Stimulated activated CD4-positive, alpha-beta T cell treated with anti-CD3 and anti-CD28 coated beads, Interleukin-12 subunit alpha, Interleukin-12 subunit beta, amount 100 ng/mL, for 24 hours (primary cell): ENCODE data around the gene IQGAP2.

ENCODE experiments used
- DNase-seq, 2 experiments: peaks; one replicate each; pipeline ENCODE4 v3.0.0-alpha.2; 2020; ENCODE audit warnings: low read depth in 2 of 2

The IQGAP2 gene

DNA sequence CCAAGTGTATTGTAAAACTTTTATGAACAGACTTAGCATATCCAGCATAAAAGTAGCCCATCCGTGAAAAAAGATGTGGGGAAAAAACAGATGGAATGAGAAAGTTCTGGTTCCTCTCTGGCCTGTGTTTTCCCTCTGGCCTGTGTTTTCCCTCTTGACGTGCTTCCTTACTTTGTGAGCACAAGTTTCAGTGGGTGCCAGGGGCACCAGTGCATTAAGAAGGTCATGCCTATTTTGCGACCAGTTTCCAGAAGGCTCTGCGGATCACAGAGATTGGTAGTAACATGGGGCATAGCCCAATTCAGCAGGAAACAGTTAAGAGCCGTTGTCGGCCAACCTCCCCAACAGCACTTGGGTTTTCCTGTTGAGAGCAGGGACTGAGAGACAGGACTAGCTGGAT is 43.7 kb downstream of the IQGAP2 start:
- DNase-seq = no peak

DNA sequence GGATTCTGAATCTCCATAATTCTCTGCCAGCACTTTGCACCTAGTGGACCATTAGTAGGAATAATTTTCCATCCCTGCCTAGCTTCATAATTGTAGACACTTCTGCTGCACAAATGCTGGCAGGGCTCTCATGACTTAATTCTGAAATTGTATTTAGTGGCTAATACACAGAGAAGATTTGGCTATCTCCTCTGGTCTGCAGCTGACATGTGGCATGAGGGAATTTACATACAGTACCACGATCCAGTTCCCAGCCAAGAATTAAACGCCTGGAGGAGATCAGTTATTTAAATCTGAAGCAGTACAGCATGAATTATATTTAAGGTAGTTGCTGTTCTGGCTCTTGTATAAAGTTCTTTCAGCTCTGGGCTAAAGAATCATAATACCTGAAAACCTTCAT is 46.5 kb downstream of the IQGAP2 start:
- no peak for DNase-seq

DNA sequence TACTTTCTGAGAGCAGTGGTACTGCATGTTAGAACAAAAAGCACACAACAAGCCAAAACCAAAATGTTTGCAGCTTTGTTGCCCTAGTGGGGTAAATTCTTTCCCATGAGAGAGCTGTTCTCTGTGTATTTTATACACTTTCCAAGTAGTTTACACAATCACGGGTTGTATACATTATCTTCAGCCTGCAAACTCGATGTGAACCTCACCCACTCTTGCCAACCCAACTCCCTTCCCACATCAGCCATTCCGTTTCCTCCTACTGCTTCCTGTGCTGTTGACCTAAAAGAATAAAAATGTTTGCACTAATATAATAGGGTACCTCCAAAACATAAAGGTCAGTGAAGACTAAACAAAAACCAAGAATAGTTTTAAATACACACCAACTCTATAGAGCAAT is 47.0 kb downstream of the IQGAP2 start:
- DNase-seq = no peak

DNA sequence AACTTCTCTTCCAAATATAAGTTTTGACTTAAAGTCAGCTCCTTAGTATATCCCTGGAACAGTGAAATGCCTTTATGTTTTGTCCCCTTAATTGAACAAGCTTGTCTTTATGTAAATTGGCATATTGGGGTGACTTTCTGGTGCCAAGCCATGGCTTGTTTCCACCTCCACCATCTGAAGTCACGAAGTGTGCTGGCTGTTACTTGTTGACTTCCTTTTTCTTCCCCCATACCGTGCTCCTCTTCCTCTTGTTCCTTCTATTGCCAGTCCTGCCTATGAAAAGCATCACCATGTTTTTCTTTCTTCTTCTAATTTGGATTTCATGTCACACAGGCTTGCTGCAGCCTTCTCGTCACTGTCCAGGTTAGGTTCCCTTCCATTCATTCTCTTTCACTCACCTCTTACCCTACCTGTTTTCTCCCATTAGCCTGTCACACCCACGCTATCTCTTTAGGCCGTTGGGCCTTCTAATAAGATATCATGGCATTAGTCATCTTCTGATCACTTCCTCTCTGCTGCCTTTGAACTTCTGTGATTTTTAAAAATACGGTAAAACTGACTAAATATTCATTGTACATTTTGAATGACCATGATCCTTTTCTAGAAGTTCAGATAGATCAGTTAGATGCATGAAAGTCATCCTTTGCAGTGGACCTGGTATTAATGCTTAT is 48.1 kb downstream of the IQGAP2 start:
- DNase-seq = no peak

DNA sequence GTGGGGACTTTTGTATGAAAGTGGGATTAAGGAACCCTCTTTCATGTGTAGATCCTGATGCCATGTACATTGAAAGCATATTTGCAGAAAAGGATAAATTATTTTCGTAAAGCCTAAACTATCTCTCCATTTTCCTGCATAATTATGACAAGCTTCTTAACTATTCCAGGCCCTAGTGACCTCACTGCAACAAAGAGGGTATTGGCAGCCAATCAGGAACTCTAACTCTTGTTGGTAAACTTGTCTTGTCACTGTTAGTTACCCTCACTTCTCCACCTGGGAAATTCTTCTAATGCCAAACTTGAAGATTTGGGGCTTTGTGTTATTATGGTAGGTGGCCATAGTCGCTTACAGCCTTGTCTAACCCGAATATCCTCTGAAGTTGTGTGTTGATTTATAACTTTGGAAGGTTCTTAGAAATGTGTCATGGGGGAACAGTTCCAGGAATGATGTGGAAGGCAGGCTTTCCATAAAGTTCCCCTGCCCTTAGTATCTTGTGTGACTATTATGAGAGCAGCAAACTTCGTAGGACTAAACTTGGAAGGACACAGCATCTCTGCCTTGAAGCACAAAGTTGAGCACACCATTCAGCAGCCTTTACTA is 52.5 kb downstream of the IQGAP2 start:
- DNase-seq = no peak

DNA sequence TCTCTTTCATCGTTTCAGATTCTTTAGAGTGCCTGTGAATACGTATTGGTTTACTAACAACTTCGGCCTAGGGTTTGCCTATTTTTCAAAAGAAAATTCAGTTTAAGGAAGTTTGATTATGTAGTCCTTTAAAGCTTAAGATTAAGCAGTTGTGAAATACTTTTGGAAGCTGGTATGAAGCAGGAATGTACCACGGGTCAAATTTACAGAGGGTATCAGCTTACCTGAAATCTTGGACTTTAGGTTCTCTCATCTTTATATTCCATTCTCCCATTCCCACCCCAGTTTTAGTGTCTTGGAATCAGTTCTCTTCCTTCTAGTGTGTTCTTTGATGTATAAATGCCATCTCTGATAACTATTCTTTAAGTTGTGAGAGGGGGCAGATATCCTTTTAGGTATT is 53.2 kb downstream of the IQGAP2 start:
- no peak for DNase-seq

DNA sequence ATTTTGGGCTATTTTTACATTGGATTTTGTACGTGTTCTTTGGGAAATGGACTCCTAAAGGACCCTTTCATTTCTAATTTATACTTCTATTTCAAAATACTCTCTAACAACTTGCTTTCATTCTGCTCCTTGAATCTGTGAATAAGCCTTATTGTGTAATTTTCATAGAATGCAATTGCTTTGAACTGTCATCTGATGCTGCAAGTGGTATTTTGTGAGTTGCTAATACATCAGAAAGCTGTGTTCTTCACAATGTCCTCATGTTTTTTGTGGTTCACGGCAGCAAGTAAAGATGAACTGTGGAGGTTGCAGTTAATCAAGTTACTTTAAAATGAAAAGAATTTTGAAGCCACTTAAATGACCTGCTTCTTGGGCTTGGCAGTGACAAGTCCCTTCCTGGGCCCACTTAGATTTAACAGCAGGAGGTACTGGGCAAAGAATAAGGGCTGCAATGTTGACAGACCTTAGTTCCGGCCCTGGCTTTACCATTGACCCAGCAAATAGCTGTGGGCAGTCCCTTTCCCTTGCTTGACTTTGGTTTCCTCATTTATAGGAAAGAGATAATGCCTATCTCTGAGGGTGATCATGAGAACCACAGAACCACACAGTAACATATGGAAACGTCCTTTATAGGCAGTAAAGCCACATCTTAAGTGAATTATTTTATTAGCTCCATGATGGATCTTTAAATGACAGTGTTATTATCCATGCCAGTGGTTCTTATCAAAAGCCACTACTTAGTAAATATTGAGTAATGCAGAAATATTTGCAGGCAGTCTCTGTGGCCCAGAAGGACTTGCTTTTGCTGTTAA is 54.8 kb downstream of the IQGAP2 start:
- DNase-seq = no peak

DNA sequence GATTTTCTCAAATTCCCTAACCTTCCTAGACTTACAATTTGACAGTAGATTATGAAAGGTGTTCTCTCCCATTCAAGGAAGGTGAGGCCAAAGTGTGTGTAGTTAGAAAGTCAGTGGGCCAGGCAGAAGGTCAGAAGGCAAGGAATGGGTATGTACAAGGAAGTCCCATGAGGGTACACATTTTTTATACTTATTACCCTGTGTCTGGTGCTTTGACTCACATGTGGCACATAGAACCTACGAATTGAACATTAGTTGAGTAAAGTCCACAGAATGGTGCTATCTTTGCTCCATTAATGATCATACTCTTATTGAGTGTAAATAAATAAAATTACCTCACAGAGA is 55.4 kb downstream of the IQGAP2 start:
- no peak for DNase-seq

DNA sequence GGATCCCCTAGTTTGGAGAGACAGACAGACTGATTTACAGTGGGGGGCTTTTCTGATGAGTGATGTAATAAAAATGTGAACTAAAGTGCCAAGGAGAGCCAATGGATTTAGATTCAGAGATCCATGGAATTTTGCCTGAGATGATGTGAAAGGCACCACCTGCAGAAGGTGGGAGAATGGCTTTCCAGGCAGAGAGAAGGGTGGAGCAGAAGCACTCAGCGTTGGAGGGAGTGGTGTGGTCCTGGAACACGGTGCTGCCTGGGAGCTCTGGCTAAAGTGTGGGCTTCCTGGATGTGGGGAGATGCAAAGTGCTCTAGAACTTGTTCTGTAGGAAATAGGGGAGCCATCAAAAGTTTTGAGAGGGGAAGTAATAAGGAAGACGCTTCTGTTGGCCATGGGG is 57.0 kb downstream of the IQGAP2 start:
- no peak for DNase-seq

DNA sequence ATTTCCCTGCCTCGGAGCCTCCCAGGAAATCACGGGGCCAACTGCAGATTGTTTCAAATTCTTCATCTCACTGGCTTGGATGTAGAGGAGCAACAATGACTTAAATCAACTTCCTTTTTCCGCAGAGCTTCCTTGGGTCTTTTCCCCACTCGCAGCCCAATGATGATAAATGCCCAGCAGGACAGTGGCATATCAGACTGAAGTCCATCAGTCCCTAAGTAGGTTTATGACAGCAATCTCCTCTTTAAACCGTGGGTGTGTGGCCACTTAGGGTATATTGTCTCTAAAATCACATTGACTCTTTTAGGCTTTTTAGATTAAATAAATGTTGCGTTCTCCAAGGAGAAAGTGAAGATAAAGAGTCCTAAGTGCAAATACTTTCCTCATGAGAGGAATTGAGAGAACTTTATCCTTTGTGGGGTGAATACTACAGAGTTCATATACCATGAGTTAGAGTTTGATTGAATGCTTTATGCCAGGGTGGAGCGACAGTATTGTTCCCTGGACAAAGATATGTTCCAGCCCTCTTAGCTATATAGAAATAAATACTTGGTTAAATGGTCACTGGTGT is 59.1 kb downstream of the IQGAP2 start:
- DNase-seq = no peak

DNA sequence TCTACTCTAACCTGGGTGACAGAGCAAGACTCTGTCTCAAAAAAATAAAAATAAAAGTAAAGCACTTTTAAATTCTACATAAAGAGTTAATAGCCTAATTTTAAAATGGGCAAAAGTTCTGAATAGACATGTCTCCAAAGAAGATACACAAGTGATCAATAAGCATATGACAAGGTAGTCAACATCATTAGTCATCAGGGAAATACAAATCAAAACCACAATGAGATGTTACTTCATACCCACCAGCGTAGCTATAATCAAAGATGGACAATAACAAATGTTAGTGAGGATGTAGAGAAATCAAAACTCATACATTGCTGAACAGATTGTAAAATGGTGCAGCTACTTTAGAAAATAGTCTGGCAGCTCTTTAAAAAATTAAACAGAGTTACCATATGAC is 64.1 kb downstream of the IQGAP2 start:
- no peak for DNase-seq

DNA sequence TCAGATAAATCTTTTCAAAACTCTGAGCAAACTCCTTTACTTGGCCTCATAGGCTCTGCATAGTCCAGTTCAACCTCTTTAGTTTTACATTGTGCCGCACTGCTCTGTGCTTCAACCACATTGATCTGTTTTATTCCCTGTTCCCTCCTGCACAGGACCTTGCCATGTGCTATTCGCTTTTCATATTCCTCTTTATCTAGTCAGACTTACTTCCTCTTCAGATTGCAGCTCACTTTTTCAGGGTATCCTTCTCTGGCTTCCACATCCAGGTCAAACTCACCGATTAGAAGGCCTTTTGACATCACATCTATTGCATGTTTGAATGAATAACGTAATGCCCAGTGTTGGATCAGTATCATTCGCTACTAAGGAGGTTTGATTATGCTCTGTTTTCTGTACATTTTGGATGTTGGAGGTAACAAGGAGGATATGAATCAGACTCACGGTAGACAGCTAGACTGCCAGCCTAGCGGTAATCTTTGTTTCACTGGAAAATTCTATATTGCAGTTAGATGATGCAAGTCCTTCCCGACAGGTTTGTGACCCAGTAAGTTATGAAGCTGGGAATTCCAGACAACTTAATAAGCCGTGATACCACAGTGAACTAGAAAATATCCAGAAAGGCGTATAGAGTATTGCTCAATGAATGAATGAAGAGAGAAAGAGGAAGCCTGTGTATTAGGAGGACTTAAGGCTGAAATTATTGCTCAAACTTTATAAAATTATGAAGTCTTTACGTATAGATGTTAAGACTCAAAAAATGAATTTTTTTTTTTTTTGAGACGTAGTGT is 65.7 kb downstream of the IQGAP2 start:
- DNase-seq = no peak

DNA sequence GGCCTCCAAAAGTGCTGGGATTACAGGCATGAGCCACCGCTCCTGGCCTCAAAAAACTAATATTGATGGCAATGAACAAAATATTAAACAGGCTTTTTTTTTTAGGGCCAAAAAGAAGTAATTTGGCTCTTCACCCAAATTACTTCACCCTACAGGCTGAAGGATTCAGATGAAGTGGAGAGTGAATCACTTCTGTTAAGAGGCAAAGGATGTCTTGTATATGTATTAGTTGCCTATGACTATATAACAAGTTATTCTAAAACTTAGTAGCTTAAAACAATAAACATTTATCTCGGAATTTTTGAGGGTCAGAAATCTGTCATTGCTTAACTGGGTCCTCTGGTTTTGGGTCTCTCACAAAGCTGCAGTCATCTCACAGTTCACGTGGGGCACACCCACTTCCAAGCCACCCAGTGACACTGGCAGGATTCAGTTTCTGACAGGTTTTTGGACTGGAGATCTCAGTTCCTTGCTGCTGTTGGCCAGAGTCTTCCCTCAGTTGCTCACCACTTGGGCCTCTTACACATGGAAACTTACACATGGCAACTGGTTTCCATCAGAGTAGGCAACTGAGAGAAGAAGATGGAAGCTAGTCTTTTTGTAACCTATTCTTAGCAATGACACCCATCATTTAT is 66.7 kb downstream of the IQGAP2 start:
- DNase-seq = no peak

DNA sequence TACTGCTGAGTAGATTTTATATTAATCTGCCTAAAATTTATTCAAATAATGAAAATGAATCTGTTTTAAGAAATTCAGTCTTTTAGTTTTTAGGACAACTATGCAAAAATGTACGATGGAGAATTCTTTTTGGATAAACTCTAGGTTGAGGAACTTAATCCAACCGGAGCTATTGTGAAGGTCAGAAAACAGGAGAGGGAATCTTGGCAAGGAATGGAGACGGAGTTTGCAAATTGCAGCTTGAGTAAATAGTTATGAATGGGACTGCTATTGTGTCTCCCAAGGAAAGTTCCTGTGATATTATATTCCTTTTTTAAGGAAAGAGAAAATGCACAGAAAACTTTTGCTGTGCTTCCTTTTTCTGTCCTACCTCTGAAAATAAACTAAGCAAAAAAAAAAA is 67.9 kb downstream of the IQGAP2 start:
- DNase-seq = no peak

DNA sequence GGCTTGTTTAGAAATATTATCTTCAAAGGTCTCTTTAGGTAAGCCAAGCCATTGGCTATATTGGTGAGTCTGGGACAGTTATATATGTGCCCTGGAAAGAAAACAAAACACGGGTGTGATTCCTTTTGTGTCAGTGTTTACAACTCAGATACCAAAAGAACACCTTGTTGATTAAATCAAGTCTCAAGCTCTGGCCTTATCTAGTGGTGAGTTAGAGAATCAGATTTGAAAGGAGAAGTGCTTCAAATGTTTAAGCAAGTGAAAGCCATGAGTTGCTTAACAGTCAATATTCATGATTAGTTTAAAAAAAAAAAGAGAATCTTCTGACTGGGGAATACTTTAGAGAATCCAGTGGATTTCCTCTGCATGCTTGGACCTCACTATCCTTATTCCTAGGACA is 68.3 kb downstream of the IQGAP2 start:
- DNase-seq = no peak

DNA sequence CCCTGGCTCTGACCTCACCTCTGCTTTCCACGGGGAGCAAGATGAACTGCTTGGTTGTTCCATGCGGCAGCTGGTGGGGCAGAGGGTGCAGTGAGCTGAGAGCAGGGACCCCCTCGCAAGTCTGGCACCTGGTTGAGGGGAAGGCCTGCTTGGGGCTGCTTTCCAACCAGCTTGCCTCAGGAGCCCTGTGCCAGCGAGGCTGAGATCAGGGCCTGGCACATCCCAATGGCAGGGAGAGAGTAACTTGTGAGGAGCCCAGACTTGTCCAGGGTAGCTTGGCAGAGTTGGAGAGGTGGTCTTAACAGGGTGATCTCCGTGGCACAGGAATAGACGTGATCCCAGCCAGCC is 68.9 kb downstream of the IQGAP2 start:
- DNase-seq = no peak

DNA sequence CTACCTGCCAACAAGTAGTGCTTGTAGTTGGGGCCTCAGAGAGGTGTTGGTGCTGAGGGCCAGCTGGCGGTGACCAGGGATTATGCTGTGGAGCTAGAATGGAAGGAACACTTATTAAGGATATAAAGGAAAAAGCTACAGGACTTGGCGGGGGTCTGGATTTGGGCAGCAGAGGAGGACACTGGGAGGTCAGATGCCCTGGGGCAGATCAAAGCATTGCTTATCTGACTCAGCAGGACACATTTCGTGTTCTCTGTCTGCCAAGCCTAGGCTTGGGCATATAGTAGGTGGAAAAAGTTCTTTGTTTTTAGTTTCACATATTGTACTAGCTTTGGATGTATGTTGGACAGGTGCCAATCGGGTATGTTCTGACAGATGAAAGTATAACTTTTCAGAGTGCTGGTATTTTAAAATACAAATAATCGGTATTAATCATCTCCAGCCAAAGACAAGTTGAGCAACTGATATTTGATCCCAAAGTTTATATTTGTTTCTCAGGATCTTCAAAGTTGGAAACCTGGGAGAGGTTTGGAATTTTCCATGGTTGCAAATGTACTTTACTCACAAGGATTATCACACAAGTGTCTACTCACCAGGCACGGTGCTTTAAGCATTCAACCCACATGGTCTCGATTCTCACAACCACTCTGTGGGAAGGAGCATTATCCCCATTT is 69.4 kb downstream of the IQGAP2 start:
- DNase-seq = no peak

DNA sequence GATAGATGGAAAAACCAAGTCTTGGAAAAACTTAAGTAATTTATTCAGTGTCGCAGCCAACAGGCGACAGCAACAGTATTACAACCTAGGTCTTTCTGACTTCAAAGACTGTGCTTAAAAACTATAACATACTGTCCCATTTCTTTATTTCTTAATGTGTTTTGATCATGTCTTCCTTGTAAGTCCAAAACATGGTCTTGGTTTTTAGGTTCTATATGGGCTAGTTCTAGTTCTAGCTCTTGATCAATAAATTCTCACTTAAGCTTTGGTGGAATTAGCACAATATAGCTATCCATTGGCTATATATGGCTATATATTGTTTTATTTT is 69.9 kb downstream of the IQGAP2 start:
- no peak for DNase-seq

DNA sequence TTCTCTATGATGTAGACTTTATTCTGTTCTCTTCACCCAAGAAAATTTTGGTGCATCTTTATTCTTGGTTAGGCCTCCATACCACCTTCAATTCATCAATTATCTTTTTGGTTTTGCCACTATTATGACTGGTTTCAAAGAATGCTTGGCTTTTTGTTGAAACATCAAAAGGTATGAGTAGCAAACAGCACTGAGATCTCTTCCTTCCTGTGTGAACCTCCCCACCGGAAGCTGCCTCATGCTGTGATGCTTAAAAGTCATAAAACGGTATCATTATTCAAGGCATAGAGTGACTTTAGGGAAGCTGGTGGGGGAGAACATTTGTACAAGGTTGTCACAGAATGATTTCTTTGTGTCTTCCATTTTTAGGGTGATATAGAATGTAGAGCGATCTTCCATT is 70.6 kb downstream of the IQGAP2 start:
- DNase-seq = peak; percentile 30 to 33

DNA sequence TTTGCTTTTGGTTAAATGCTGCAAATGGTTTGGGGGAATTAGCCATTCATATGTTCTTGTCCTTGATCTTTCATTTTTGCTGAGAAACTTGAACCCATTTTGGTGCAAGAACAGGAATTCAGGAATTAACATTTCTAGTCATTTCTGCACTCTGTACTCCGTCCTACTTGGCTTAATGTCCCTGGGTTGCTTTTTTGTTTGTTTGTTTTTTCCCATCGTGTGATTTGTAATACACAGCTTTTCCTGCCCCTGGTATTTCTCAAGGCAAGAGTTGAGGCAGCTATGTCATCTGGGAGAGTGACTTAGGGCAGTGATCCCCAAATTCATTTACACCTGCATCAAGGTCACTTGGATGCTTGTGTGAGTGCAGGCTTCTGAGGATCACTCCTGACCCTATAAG is 71.3 kb downstream of the IQGAP2 start:
- DNase-seq = no peak

DNA sequence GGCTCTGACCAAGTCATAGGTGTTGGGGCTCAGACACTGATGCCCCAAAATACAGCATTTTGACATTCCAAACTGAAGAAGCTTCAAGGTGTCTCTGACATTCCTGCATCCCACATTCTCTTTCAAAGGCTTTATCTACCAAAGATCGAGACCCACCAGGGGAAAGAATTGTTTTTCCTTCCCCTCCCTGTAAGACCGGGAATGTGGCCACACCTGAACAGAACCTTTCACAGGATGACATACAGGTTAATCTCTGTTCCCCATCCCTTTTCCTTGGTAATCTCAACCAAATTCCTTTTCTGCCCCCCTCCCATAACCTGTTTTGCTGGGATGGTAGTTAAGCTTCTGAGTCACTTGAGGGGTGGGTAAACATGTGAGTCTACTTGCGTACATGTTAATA is 72.3 kb downstream of the IQGAP2 start:
- no peak for DNase-seq
